Ovary (tissue), 9 donors: ENCODE results near the gene PKD2L1. TPM values are rescaled to one million over a fixed set of nuclear protein-coding genes. Genes with fewer than 3 reads are reported as not detected.

Source experiments
- DNase-seq, 5 donors: peaks; one replicate each; pipeline ENCODE4 v3.0.0-alpha.2; 2019 to 2020
- H3K27ac ChIP-seq, 2 donors: fragments of 200-600 bp; one replicate each; pipeline versions ENCODE4 v1.5.1 to v1.8.0; 2019 to 2022
- H3K27me3 ChIP-seq: fragments of 200-600 bp; one replicate; pipeline ENCODE4 v1.8.0; 2022
- H3K36me3 ChIP-seq: fragments of 200-600 bp; sonication (generic); one replicate; pipeline ENCODE4 v1.5.1; 2019
- H3K4me1 ChIP-seq: one replicate; pipeline ENCODE4 v1.8.1; 2013; ENCODE audit warnings: mild to moderate bottlenecking, moderate library complexity; ENCODE audit not compliant: insufficient read depth
- H3K4me3 ChIP-seq: fragments of 200-600 bp; sonication (generic); one replicate; pipeline ENCODE4 v1.5.1; 2017
- H3K9me3 ChIP-seq, 2 donors: fragments of 200-600 bp in 1 of 2; sonication (generic) in 1 of 2; one replicate each; pipeline versions ENCODE4 v1.5.1 to v1.8.1; 2013 to 2019; ENCODE audit warnings: mild to moderate bottlenecking in 1 of 2, moderate library complexity in 1 of 2
- EP300 ChIP-seq: sonication (generic); formaldehyde crosslinking; IDR thresholded peaks from one replicate; pipeline ENCODE4 v1.6.1; 2017; ENCODE audit warnings: antibody characterized with exemption
- POLR2A ChIP-seq: fragments of 450-650 bp; IDR thresholded peaks from one replicate; pipeline ENCODE4 v1.6.1; 2017; ENCODE audit warnings: antibody characterized with exemption, mild to moderate bottlenecking, moderate library complexity
- WGBS, 3 donors: extraction: QIAGEN DNeasy Blood & Tissue Kit in 1 of 3; methylation state at CpG; one replicate each; pipeline versions ENCODE4 v1.1.5 to v1.1.7; 2013 to 2017; 5-methylcytosine and 5-hydroxymethylcytosine counted together
- intact Hi-C, 4 donors: fragments of 100-400 bp; cut with DNase I; formaldehyde crosslinking; loops; one replicate each; pipeline versions ENCODE4 v1.11.0 to v1.15.1; 2022 to 2023
- polyA plus RNA-seq, 2 donors: library from polyadenylated mRNA; stranded (reverse); fragments of 200-250 nt in 1 of 2; fragments of 350-450 nt in 1 of 2; fragmentation: Illumina TruSeq in 1 of 2; extraction: RNeasy Lipid Tissue Mini Kit (QIAGEN cat#74804) in 1 of 2; gene quantifications; one replicate each; pipeline ENCODE4 v1.2.3, GENCODE V29; 2013 to 2014
- total RNA-seq, 7 donors: library from RNA; depleted of rRNA in 2 of 7; stranded (reverse); fragments of >200 nt in 2 of 7; fragmentation: NEBNext Ultra II Directional in 3 of 7; extraction: Animal tissue kit (Norgen Biotek cat#: 25700) in 3 of 7; gene quantifications; one replicate each; pipeline versions ENCODE4 v1.1.0 to v1.2.4, GENCODE V29; 2016 to 2023
- TF ChIP-seq, protein P1 (sequence below), 3 donors: fragments of 450-650 bp in 2 of 3; fragments of 200-600 bp in 1 of 3; IDR thresholded peaks; one replicate each; pipeline versions ENCODE4 v1.5.1 to v1.8.0; 2016 to 2022; ENCODE audit warnings: antibody characterized with exemption in 3 of 3, mild to moderate bottlenecking in 1 of 3
- donor health status: DM: no; HTN: no; CAD: no; lungs with moderate emphysema.
- donor health status: DM: no; HTN: no; CAD: no.
- donor health status: Bipolar disorder and iron deficiency.
- donor health status: DM: yes; HTN: yes; CAD: no.
- donor health status: DM: no; HTN: no; CAD: no.
- donor health status: DM: yes; HTN: yes; CAD: no.

PKD2L1 gene
- total and polyA plus RNA-seq, 9 donors: 0.02 to 2.5 (median 2.2) TPM; not detected in 6

DNA sequence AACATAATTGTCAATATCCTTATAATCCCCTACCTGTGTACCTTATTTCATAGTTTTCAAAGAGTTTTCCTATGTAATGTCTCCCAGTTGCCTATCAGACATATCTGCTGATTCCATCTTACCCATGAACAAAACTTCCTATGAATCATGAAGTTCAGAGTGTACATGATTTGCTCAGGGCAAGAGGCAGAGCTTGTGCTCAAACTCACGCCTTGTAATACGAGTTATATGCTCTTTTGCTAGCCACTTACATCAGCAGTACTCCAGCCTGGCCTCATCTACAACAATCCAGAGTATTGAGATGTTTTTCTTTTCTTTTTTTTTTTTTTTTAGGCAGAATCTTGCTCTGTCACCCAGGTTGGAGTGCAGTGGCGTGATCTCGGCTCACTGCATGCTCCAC lies 11.8 kb downstream of the PKD2L1 start:
- WGBS, 3 donors: 69 to 82% (median 81%) methylated on average over 4 of the region's 4 CpGs
- no peaks in the 10 kb centered on the region for H3K9me3 ChIP-seq
- H3K27me3 ChIP-seq: no peaks in the 10 kb centered on the region
- H3K4me1 ChIP-seq: no peaks in the 10 kb centered on the region
- TF ChIP-seq EP300 (no peak), POLR2A (no peak)
- TF ChIP-seq, protein P1, sequence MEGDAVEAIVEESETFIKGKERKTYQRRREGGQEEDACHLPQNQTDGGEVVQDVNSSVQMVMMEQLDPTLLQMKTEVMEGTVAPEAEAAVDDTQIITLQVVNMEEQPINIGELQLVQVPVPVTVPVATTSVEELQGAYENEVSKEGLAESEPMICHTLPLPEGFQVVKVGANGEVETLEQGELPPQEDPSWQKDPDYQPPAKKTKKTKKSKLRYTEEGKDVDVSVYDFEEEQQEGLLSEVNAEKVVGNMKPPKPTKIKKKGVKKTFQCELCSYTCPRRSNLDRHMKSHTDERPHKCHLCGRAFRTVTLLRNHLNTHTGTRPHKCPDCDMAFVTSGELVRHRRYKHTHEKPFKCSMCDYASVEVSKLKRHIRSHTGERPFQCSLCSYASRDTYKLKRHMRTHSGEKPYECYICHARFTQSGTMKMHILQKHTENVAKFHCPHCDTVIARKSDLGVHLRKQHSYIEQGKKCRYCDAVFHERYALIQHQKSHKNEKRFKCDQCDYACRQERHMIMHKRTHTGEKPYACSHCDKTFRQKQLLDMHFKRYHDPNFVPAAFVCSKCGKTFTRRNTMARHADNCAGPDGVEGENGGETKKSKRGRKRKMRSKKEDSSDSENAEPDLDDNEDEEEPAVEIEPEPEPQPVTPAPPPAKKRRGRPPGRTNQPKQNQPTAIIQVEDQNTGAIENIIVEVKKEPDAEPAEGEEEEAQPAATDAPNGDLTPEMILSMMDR (IDR thresholded peaks at IDR 0.05): no peak
- no peaks in the 10 kb centered on the region for H3K36me3 ChIP-seq
- H3K4me3 ChIP-seq: no peak overlapping the region
- intact Hi-C loops: no loop called here
- H3K27ac ChIP-seq: no peak overlapping the region
- no peak for DNase-seq

DNA sequence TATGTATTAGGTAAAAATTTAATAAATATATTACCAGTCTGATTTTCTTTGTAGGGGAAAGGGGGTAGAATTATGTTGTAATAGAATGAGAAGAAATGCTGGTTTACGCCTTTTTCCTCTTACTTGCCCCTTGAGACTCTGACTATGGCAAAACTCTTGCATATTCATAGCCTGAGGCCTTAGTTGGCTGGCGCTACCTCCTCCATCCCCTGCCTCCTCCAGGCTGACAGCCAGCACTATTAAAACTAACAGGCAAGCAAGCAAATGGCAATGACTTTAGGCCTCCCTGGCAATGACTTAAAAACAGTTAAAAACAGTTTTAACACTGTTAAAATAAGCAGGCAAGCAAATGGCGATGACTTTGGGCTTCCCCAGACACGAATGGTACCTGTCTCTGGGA lies 14.4 kb downstream of the PKD2L1 start:
- no peaks in the 10 kb centered on the region for H3K27me3 ChIP-seq
- H3K4me1 ChIP-seq: no peaks in the 10 kb centered on the region
- no peak overlapping the region for H3K4me3 ChIP-seq
- intact Hi-C loops: no loop called here
- no peak overlapping the region for H3K27ac ChIP-seq
- DNase-seq: no peak
- H3K9me3 ChIP-seq: no peaks in the 10 kb centered on the region
- no peaks in the 10 kb centered on the region for H3K36me3 ChIP-seq
- TF ChIP-seq POLR2A (no peak), EP300 (no peak)
- TF ChIP-seq, protein P1 (IDR thresholded peaks at IDR 0.05): no peak
- WGBS, 3 donors: 70 to 89% (median 81%) methylated on average over 4 of the region's 4 CpGs

DNA sequence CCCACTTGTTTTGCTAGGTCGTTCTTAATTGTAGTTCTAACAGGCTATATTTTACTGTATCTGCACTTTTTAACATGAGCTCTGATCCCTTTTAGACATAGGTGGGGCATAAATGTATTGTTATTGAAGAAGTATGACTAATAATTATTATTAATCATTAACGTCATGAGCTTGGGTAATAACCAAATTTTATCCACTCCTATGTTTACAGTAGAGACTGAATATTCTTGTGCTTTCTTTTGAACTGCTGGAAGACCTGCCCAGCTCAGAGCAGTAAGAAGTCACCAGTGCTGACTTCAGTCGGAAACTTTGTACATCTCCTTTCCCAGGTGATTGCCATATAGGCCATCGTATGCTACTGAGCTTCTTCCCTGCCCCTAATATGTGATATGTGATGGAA lies 18.7 kb downstream of the PKD2L1 start:
- no peaks in the 10 kb centered on the region for H3K4me1 ChIP-seq
- no peak overlapping the region for H3K27ac ChIP-seq
- H3K4me3 ChIP-seq: no peak overlapping the region
- H3K9me3 ChIP-seq: no peaks in the 10 kb centered on the region
- intact Hi-C loops: no loop called here
- DNase-seq: no peak
- H3K27me3 ChIP-seq: no peaks in the 10 kb centered on the region
- 65 to 78% (median 73%) methylated on average over 4 of the region's 4 CpGs for WGBS, 3 donors
- TF ChIP-seq, protein P1 (IDR thresholded peaks at IDR 0.05): no peak
- TF ChIP-seq EP300 (no peak), POLR2A (no peak)
- no peaks in the 10 kb centered on the region for H3K36me3 ChIP-seq

DNA sequence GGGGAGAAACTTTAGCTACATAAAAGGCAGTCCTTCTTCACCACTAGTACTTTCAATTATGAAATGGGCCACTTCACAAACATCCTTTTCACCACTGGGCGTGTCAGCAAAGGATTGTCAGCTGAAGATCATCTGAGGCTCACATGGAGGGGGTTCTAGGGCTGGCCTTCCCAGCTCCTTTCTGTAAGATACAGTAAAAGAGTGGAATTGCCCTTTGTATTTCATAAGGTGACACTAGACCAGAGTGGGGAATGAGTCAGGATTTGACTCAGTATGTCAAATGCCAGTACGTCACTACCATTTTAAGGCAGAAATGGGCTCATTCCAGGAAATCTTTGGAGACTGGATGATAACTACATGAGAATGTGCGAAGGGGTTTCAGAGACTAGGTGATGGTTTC lies 22.3 kb downstream of the PKD2L1 start:
- WGBS, 3 donors: 74 to 81% (median 80%) methylated on average over 3 of the region's 3 CpGs
- Histone ChIP-seq H3K4me1 (no peaks in the 10 kb centered on the region), H3K4me3 (no peak overlapping the region), H3K27me3 (no peaks in the 10 kb centered on the region), H3K36me3 (no peaks in the 10 kb centered on the region), H3K27ac (no peak overlapping the region), H3K9me3 (no peaks in the 10 kb centered on the region)
- no peak for DNase-seq
- TF ChIP-seq POLR2A (no peak), EP300 (no peak)
- TF ChIP-seq, protein P1 (IDR thresholded peaks at IDR 0.05): no peak
- intact Hi-C loops: loop anchor here in 2 of 4 donors (10.0 kb wide), 2 partner anchors 207 to 217 kb away; partner anchors contain the start of genes NDUFB8 (in 1 of the 2) and SEC31B (in 1 of the 2)
